DND-41 (cell line): ENCODE data around the gene CLN3.

Experiments used
- EZH2 ChIP-seq: IDR thresholded peaks from 3 replicates; pipeline ENCODE4 v1.6.1; 2012; ENCODE audit warnings: borderline replicate concordance, low read depth, mild to moderate bottlenecking, moderate library complexity, low read length, inconsistent platforms; ENCODE audit not compliant: severe bottlenecking
- TF ChIP-seq, protein P1 (sequence below): IDR thresholded peaks from 2 replicates; pipeline ENCODE4 v1.5.1; 2012; ENCODE audit warnings: borderline replicate concordance, low read length, moderate library complexity, mild to moderate bottlenecking; ENCODE audit not compliant: poor library complexity, severe bottlenecking; ENCODE audit errors: extremely low read depth

DNA sequence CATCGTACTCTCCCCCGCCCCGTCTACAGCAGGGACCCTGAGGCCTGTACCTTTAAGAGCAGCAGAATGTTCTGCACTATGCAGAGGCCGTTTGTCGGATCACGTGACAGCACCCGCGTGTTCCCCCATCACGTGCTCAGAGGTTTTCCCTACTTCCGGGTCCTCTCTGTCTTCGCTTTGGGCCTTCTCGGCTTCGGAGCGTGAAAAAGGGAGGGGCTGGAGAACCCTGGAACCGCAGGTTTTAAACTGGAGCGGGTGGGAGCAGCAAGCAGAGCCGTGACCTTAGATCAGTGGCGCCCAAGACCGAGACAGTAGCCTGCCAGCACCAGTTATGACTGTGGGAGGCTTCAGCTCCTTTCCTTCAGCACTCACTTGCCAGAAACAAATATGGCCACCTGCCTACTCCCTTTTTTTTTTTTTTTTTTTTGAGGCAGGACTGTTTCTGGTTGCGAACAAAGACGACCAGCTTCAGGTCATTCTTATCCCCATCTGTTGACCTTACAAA lies at the start of gene CLN3:
- TF ChIP-seq, protein P1, sequence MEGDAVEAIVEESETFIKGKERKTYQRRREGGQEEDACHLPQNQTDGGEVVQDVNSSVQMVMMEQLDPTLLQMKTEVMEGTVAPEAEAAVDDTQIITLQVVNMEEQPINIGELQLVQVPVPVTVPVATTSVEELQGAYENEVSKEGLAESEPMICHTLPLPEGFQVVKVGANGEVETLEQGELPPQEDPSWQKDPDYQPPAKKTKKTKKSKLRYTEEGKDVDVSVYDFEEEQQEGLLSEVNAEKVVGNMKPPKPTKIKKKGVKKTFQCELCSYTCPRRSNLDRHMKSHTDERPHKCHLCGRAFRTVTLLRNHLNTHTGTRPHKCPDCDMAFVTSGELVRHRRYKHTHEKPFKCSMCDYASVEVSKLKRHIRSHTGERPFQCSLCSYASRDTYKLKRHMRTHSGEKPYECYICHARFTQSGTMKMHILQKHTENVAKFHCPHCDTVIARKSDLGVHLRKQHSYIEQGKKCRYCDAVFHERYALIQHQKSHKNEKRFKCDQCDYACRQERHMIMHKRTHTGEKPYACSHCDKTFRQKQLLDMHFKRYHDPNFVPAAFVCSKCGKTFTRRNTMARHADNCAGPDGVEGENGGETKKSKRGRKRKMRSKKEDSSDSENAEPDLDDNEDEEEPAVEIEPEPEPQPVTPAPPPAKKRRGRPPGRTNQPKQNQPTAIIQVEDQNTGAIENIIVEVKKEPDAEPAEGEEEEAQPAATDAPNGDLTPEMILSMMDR: no peak
- no peak for TF ChIP-seq EZH2
